NK-92 (cell line): Measurements from ENCODE around the gene FER1L5.

Source experiments
- DNase-seq: peaks from one replicate; lab custom pipeline; 2025; ENCODE audit not compliant: unreplicated experiment; lab: John Stamatoyannopoulos, UW

FER1L5 gene

DNA sequence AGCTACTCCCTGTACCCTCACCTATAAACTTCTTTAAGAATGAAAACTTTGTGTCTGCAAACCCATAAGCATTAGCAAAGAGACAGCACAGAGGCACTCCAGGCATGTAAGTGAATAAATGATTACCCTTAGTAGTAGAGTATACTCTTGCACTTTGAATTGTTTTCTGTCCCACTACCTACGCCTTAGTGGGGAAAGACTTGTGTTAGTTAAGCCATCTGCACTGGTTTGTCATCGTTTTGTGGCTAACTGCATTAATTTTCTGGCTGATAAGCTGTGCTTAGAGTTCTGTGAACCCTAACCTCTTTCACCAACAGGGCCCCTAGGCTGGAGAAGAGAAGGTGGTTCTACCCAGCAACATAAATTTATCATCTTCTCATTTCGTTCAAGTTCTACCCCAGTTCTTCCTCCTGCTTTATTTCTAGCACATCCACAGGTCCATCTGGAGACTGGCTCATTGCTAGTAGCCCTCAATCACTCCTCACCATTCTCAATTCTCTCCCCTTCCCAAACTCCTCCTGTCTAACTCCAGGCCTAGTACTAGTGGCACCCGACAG is 96.6 kb downstream of the FER1L5 start:
- DNase-seq = no peak

GRCh38 chr2:96739633-96740428 is 97.3 kb downstream of the FER1L5 start, which contains the start of gene LMAN2L:
Gene LMAN2L (minus strand): TSS chr2:96740064. CDS start chr2:96740040, 24 bp downstream.
- peak; percentile 86 for DNase-seq

- DNase-seq = no peak
Observed at GRCh38 chr2:96747061-96747617, 104.6 kb downstream of the FER1L5 start.

DNA sequence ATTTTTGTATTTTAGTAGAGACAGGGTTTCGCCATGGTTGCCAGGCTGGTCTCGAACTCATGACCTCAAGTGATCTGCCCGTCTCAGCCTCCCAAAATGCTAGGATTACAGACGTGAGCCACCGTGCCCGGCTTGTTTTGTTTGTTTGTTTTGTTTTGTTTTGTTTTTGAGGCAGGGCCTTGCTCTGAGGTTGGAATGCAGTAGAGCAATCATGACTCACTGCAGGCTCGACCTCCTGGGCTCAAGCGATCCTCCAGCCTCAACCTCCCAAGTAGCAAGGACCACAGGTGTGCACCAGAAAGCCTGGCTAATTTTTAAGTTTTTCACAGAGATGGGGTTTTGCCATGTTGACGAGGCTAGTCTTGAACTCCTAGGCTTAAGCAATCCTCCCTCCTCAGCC is 109.2 kb downstream of the FER1L5 start:
- no peak for DNase-seq

GRCh38 chr2:96753661-96754282 is 111.2 kb downstream of the FER1L5 start:
- no peak for DNase-seq

GRCh38 chr2:96754317-96754716 is 111.8 kb downstream of the FER1L5 start:
- no peak for DNase-seq
